NB4 (cell line): Measurements from ENCODE around the gene APOL4.

Source experiments
- DNase-seq: peaks from one replicate; pipeline ENCODE4 v3.0.0; 2010; ENCODE audit warnings: low read depth
- H3K4me3 ChIP-seq: one replicate; pipeline ENCODE4 v1.5.1; 2011; ENCODE audit warnings: mild to moderate bottlenecking, low read depth, low read length, moderate library complexity
- MYC ChIP-seq: IDR thresholded peaks from 2 replicates; pipeline ENCODE4 v1.6.1; 2011; ENCODE audit warnings: low read depth, low read length
- POLR2A ChIP-seq: IDR thresholded peaks from 2 replicates; pipeline ENCODE4 v1.6.1; 2011; ENCODE audit warnings: mild to moderate bottlenecking; ENCODE audit not compliant: insufficient read length; ENCODE audit errors: extremely low read depth
- TF ChIP-seq, protein P1 (sequence below): IDR thresholded peaks from 2 replicates; pipeline ENCODE4 v1.6.1; 2011; ENCODE audit warnings: low read depth, low read length
- TF ChIP-seq, protein P2 (sequence below): IDR thresholded peaks from one replicate; pipeline ENCODE4 v1.5.1; 2012; ENCODE audit warnings: low read depth, low read length

Gene APOL4

DNA sequence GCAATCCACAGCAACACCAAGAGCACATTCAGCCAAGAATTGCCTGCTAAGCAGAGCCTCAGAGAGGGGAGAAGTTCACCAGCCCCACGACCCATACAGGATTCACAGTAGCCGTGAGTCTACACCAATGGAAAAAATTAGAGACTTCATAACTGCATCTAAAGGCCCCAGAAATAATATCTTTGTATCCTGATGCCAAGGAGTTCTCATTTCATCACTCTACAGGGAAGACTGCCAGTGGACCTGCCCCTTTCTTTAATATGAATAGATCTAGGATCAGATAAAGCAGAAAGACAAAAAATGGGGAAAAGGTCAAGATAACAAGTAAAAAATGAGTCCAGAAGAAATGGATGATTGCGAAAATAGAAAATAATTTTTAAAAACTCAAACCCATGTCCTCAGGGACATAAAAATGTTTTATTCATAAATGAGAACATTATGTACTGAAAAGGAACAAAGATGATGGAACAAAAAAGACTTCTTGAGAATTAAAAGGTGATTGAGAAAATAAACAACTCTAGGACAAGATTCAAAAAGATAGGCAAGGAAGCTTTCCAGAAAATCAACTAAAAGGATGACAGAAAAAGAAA, 50.5 kb downstream of the APOL4 start:
- TF ChIP-seq, protein P1, sequence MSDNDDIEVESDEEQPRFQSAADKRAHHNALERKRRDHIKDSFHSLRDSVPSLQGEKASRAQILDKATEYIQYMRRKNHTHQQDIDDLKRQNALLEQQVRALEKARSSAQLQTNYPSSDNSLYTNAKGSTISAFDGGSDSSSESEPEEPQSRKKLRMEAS = no peak
- TF ChIP-seq MYC (no peak), POLR2A (no peak)
- TF ChIP-seq, protein P2, sequence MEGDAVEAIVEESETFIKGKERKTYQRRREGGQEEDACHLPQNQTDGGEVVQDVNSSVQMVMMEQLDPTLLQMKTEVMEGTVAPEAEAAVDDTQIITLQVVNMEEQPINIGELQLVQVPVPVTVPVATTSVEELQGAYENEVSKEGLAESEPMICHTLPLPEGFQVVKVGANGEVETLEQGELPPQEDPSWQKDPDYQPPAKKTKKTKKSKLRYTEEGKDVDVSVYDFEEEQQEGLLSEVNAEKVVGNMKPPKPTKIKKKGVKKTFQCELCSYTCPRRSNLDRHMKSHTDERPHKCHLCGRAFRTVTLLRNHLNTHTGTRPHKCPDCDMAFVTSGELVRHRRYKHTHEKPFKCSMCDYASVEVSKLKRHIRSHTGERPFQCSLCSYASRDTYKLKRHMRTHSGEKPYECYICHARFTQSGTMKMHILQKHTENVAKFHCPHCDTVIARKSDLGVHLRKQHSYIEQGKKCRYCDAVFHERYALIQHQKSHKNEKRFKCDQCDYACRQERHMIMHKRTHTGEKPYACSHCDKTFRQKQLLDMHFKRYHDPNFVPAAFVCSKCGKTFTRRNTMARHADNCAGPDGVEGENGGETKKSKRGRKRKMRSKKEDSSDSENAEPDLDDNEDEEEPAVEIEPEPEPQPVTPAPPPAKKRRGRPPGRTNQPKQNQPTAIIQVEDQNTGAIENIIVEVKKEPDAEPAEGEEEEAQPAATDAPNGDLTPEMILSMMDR = no peak
- no peak overlapping the region for H3K4me3 ChIP-seq
- DNase-seq = no peak

DNA sequence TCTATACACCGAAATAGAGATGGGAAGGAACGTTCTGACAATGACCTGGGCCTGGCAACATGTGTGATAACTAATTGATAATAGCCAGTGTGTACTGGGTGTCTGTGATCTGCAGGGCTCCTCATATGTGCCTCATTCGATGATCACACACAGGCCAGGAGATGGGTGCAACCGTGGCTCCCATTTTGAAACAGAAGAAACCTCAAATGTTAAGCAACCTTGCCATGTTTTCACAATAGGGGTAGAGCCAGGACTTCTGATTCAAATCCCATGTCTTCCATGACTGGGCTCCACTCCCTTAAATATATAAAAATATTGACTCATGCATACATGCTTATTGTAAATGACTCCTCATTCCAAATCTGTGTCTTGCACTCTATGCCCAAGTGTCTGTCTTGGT, 52.2 kb downstream of the APOL4 start:
- DNase-seq = peak; percentile 34
- TF ChIP-seq, protein P1 = no peak
- TF ChIP-seq POLR2A (no peak), MYC (no peak)
- TF ChIP-seq, protein P2 = no peak
- H3K4me3 ChIP-seq = no peak overlapping the region

DNA sequence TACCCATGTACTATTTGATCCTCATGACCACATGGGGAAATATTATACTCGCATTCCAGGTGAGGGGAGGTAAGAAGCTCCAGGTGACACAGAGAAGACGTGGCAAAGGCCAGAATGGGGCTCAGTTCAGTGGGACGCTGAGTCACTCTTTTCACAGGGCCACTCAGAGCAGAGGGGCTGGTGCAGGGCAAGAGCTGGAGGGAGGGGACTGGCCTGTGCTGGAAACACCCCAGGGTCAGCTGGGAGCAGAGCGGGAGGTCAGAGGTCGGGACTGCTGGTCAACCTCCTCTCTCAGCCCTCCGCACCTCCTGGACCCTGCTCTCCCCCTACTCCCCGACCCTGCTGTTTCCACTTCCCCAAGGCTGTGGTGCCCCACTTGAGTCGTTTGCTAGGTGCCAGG, 53.2 kb downstream of the APOL4 start:
- DNase-seq = no peak
- TF ChIP-seq, protein P2 = no peak
- TF ChIP-seq, protein P1 = no peak
- no peak overlapping the region for H3K4me3 ChIP-seq

DNA sequence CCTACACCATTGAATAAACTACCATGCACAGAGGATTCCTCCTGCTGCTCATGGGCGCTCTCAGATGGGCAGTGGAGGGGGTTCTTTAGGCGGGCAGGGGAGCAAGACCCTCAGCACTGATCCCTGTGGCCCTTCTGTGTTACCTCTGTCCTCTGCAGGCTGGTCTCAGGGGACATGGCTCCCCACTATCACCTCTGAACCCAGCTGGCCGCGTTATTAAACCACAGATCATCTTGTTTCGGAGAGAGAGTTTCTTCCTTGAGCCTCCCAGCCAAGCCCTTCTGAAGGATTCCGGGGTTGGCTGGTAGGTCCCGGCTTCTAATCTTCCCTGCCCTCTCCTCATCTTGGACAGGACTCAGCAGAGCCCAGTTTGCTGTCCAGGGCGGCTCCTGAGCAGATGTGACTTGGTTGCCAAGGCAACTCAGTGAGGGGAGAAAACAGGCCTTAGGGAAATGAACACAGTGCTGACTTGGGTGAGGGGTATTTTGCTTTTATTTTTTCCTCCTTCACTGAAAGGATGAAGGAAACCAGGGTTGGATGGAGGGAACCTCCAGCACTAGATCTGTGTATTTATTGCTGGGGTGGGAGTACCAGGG, 54.3 kb downstream of the APOL4 start:
- DNase-seq = no peak
- TF ChIP-seq, protein P2 = no peak
- TF ChIP-seq MYC = no peak
- no peak for TF ChIP-seq POLR2A
- TF ChIP-seq, protein P1 = no peak
- H3K4me3 ChIP-seq = no peak overlapping the region

DNA sequence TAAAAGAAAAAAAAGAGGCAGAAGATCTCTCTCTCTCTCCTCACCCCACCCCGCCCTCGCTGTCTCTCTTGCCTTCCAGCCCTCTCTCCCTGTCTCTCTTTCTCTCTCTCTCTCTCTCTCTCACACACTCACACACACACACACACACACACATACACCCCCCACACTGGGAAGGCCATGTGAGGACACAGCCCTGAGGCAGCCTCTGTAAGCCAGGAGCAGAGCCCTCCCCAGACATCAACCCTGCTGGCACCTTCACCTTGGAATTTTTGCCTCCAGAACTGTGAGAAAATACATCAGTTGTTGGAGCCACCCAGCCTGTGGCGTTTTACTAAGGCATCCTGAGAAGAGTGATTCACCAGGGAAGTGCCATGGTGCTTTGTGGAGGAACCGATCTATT, 55.7 kb downstream of the APOL4 start:
- H3K4me3 ChIP-seq = no peak overlapping the region
- DNase-seq = no peak
- no peak for TF ChIP-seq MYC

DNA sequence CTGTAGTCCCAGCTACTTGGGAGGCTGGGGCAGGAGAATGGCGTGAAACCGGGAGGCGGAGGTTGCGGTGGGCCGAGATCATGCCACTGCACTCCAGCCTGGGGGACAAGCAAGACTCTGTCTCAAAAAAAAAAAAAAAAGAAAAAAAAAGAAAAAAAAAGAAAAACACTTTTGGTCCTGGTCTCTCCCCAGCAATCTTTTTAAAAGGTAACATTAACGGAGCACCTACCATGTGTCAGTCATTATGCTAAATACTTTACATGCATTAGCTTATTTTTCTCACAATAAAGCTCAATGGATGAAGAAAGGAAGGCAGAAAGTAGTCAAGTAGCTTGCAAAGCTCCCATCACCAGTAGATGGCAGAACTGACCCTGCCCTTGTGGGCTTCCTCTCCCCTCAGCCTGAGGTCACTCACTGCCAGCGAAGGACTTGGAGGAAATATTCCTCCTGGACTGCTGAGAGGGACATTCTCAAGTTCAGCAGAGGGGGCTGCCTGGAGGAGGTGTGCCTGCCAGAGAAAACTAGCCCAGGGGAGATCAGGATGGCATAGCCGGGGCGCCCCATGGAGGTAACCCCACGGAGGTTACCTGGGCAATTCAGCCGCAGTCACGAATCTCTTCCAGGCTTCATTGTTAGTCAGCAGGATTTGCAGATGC, 56.6 kb downstream of the APOL4 start:
- no peak overlapping the region for H3K4me3 ChIP-seq
- TF ChIP-seq, protein P2 = peak; percentile 73
- TF ChIP-seq MYC = no peak
- DNase-seq = peak; percentile 54
